NCI-H510A (cell line): ENCODE results near the gene PIH1D1.

Experiments
- DNase-seq: peaks from one replicate; lab custom pipeline; 2025; lab: John Stamatoyannopoulos, UW

The PIH1D1 gene

DNA sequence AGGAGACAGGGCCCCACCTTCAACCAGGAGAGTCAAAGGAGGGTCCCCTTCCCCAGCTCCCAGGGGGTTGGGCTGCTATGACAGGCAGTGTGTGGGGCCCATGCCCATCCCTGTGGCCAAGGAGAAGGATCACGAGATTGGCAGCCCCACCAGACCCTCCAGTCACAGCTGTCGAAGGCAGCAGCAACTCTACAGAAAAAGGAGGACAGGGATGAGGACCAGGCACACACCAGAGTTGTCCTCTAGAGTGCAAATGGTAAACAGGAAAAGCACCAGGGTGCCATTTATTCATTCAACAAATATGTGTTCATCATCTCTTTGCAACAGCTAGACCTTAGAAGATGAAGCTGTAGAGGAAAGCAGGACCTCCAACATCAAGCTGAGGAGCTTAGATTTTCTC lies 32.4 kb downstream of the PIH1D1 start:
- no peak for DNase-seq

DNA sequence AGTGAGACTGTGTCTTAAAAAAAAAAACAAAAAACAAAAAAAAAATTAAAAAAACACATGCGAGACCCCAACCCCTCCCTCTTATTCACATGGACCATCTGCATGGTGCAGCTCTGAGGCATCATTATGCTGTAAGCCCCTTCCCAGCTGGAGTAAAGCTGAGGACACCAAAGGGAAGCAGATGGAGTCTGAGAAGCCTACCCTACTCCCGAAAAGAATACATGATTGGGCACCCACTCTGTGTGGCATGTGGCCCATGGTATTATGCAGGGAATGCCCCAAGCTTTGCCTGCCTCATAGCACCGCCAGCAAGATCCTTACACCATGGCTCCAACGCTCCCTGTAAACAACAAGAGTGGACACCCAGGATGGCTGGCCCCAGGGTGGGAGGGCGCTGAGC lies 33.1 kb downstream of the PIH1D1 start:
- DNase-seq = no peak

DNA sequence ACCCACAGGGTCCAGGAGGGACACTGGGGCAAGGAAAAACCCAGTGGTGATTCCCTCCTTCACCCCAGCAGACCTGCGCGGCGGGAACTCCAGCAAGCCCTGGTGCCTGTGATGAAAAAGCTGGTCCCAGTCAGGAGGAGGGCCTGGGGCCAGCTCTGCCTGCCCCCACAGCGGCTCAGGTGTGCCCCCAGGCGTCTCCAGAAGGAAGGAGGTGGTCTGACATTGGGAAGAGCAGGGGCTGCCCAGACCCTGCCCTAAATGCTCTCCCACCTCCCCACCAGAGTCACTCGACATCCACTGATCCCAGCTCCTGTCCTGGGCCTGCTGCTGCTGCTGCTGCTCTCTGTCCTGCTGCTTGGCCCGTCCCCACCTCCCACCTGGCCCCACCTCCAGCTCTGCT lies 34.5 kb downstream of the PIH1D1 start:
- DNase-seq = no peak

DNA sequence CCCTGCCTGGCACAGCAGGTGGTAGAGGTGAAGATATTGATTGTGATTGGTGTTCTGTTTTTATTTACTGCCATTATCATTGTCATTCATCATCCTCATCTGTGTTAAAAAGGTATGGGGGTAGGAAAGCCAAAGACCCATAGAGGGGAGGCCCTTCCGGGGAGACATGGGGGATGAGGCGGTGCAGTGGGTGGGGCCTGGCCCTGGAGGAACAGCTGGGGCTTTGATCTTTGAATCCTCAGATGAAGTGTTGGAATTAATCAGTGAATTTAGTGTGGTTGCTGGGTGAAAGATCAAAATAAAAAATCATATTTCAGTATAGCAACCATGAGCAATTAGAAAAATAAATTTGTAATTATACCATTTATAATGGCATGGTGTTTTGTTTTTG lies 35.8 kb downstream of the PIH1D1 start:
- DNase-seq = no peak

DNA sequence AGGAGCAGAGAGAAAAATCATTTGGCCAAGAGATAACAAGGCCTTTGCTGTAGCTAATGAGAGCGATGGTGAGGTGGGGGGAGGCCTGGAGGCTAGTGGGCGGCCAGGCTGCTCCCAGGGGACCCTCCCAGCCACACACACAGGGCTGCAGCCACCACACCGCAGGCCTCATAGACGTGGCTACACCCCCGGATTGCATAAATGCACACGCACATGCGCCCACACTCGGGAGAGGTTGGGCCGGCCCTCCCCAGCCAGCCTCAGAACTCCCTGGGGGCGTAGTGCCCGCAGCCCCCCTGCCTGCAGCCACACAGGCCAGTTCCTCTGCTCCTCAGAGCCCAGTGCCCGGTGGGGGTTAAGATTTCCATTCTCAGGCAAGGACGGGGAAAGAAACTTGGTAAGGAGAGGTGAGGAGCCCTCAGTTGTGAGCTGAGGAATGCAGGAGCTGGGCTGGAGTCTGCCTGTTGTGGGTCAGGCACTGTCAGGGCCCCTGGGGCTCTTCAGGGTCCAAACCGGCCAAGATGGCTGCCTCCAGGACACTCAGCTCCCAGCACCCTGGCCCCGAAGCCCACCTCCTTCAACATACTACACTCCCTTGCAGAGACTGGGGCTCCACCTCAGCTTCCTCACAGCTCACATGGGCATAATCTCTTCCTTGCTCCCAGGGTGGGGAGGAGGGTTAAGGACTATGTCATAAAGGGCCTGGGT lies 36.4 kb downstream of the PIH1D1 start:
- no peak for DNase-seq

DNA sequence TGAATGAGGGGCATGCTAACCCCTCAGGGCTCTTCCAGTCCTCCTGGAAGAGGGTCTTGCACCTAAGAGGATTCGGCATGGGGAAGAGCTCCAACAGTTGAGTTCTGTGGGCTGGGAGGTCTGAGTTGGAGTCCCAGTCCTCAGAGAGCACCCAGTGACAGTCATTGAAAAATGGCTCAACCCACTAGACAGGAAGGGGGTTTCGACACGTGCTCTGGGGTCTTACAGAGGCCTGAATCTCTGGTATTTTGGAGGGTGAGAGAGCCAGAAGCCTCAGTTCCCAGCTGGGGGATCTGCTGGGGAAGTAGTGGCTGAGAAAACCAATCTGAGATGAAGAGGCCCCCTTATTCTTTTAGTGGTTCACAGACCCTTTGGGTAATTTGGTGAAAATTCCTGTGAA lies 37.4 kb downstream of the PIH1D1 start:
- DNase-seq = no peak

DNA sequence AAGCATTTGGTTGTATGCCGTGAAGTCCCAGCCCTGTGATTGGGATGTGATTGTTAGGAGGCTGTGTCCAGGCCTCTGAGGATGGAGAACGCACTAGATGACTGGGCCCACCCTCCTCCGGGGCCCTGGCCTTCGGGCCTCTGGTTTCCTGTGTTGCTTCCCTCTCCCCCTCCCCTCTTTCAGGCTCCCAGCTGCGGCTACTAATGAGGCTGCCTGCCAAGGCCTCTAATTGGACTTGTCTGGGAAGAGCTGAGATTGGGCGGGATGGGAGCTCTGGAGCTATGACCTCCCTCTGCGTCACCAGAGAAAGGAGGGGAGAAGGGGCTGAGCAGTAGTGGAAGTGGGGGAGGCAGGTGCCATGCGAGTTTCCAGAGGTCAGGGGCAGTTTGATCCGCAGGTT lies 38.3 kb downstream of the PIH1D1 start:
- no peak for DNase-seq

DNA sequence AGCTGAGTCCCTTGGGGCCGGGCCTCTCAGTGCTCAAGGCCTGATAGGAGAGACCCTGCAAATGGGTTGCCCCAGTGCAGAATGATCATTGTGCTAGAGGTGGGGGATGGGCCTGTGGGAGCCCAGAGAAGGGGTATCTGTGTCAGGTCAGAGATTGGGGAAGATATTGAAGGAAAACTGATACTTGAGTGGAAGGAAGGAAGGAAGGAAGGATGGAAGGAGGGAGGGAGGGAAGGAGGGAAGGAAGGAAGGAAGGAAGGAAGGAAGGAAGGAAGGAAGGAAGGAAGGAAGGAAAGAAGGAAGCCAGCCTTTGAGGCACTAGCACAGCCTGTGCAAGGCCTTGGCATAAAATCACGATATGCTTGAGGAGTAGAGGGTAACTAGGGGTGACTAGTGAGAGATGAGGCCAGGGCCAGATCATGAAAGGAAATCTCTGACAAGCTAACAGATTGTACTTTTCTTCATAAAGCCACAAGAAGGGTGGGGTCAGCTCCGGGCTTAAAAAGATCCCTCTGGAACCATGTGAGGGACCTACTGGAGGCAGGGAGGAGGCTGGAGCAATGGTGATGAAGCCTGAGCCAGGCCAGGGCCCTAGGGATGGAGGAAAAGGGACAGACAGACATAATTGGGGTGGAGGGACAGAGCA lies 39.8 kb downstream of the PIH1D1 start:
- no peak for DNase-seq

DNA sequence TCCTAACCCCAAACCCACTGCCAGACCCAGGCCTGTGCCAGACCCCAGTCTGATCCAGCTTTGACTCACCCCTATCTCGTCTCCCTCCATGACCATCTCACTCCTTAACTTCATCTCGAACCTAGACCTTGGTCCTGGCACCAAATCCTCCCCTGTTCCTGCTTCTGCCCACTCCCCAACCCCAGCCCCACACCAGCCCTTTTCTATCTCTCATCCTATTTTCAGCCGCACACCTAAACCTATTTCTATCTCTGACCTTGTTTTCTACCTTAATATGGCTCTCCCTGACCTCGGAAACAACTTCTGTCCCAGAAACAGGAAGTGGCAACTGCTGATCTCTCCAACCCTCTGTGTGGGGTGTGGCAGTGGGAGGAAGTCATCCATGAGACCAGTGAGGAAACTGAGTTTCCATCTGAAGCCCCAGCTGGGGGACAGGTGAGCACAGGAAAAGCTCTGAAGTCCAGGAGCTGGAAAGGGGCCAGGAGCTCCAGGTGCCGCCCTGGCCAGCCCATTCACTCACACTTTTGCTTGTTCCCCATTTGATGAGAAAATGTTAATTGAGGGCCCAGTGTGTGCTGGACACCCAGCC lies 42.1 kb downstream of the PIH1D1 start:
- no peak for DNase-seq

DNA sequence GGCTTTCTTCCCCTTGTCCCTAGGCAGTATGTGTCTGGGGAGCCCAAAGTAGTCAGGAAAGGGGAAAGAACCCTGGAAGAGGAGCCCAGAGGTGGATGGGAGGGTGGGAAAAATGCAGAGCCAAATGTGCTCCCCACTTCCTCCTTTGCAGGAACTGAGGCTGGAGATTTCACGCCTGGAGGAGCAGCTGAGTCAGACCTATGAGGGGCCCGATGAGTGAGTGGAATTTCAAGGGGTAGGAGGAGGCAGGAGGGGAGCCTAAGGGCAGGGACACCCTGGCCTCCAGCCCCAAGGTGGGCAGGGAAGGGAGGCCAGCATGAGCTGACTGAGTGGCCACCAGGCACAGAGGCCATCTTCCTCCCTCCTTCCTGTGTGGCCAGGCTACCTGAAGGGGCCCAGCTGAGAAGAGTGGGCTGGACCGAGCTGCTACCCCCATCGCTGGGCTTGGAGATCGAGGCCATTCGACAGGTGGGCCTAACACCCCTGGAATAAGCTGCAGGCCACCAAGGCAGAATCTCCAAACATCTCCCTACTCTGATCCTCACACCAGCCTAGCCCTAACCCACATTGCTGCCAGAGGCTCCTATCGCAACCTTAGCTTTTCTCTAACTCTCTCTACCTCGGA lies 42.7 kb downstream of the PIH1D1 start:
- no peak for DNase-seq

DNA sequence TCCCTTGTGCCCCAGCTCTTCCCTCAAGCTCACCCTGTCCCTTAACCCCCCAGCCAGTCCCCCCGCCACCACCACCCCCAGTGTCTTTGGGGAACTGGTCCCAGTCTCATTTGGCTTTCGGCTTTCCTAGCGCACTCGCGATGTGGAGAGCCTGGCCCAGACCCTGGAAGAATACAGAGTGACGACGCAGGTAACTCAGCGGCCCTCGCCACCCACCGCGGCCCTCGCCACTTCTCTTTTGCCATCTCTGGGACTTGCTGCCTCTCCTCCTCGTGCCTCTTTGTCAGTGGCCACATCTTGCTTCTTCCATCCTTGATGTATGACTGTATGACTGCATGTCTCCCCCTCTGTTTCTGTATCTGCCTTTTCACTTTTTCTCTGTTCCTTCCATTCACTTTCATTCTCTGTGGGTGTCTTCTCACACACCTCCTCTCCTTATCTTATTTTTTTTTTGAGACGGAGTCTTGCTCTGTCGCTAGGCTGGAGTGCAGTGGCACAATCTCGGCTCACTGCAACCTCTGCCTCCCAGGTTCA lies 44.1 kb downstream of the PIH1D1 start:
- no peak for DNase-seq

DNA sequence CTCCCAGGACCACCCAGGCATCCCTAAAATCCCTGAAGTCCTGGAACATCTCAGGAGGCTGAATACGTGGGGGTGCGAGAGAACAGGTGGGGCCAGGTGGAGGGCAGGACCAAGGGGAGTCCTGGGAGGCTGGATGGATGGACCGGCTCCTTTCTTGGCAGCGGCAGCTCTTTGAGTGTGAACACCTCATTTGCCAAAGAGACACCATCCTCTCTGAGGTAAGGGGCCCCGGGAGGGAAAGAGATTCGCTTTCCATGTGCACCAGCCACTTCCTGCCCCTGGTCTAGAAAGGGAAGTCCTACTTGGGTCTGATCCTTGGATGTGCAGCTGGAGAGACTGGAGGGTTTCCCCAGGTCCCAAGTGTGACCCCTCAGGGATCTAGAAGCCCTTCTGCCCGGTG lies 44.5 kb downstream of the PIH1D1 start:
- DNase-seq = no peak

DNA sequence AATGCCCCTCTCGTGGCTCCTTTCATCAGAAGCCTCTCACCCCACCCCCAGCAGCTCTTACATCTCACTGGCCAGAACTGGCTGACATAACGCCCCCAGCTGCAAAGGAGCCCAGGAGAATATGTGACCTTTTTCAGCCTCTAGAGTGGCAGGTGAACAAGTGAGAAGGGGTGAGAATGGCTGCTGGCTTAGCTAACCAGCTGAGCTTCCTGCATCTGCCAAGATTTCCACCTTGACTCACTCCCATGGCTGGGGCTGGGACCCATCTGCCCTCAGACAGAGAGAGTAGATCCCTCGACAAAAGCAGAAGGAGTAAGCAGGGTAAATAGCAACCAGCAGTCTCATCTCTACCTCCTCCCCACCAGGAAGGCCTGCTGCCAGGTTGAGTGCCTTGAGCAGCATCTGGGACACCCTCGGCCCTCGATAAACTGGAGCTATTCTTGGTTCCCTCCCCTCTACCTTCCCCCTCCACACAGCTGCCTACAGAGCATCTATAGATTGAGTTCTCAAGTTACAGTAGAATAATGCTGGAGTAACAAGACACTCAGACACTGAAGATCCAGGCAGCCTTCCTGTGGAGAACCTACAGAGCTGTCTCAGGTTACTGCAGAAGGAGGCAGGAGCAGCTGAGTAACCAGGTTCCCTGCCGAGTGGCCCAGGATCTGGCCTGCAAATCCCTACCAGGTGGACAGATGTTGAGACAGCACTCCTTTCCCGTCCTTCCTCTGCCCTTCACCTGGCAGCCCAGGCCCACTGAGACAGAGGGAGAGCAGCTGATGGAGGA lies 48.0 kb downstream of the PIH1D1 start:
- peak; percentile 96 for DNase-seq

DNA sequence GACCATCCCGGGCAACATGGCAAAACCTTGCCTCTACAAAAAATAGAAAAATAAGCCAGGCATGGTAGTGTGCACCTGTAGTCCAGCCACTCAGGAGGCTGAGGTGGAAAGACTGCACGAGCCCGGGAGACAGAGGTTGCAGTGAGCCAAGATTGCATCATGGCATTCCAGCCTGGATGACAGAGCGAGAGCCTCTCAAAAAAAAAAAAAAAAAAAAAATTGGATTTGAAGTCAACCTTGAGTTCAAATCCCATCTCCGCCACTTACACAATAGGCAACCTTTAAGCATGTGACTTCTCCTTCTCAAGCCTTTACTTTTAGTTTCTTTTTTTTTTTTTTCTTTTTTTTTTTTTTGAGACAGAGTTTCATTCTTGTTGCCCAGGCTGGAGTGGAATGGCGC lies 51.6 kb downstream of the PIH1D1 start:
- no peak for DNase-seq

DNA sequence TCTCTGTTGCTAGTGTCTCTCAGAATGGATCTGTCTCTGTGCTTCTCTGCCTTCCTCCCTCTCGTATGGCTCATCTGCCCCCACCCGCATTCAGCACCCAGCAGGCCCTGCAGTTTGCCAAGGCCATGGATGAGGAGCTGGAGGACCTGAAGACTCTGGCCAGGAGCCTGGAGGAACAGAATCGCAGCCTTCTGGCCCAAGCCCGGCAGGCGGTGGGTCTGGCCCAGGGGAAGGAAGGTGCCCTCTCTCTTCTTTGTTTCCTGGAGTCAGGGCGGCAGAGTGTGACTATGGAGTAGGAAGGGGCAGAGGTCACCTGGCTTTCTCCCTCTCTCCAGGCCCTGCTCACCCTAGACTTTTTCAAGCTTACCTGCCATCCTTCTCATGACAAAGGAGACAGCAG lies 52.7 kb downstream of the PIH1D1 start:
- DNase-seq = no peak

DNA sequence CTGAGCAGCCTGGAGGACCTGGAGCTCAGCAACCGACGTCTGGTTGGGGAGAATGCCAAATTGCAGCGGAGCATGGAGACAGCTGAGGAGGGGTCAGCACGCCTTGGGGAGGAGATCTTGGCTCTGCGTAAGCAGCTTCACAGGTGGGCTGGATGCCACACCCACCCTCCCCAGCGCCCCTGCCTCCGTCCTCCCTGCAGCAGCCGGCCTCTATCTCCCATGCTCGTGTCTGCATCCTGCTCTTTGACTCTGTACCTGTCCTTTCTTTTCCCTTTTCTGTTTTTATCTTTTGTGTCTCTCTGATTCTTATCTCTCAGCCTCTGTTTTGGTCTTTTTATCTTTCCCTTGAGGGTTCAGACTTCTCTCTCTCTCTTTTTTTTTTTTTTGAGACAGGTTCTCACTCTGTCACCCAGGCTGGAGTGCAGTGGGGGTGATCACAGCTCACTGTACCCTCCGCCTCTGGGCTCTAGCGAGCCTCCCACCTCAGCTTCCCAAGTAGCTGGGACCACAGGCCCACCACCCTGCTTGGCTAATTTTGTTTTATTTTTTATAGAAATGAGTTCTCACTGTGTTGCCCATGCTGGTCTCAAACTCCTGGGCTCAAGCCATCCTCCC lies 53.5 kb downstream of the PIH1D1 start:
- no peak for DNase-seq

DNA sequence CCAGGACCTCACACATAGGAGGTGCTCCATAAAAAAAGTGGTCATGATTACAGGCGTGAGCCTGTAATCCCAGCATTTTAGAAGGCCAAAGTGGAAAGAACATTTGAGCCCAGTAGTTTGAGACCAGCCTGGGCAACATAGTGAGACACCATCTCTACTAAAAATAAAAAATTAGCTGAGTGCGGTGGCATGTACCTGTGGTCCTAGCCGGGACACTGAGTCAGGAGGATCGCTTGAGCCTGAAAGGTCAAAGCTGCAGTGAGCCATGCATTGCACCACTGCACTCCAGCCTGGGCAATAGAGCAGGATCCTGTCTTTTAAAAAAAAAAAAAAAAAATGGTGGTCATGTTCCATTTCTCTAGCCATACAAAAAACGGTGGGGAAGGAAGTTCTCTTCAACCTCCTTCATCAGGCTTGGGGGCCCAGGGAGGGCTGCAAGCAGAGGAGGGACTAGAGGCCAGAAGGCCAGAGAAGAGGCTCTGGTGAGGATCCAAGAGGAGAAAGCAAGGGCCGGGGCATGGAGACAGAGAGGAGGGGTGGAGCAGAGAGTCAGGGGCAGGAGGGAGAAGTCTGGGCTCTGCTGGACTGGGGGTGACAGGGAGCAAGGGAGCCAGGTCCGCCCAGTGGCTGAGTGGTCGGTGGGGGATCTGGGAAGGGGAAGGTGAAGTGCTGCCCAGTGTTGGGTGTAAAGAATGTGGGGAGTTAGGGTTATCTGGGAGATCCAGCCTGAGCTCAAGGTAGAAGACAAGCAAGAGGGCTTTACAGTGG lies 54.7 kb downstream of the PIH1D1 start:
- no peak for DNase-seq
